Right kidney (tissue), 1 donor: Measurements from ENCODE around the gene MAP3K4.

Experiments used
- DNase-seq: peaks from one replicate; pipeline ENCODE4 v3.0.0-alpha.2; 2016

MAP3K4 gene

GRCh38 chr6:161000632-161001031 is 9.1 kb downstream of the MAP3K4 start:
- DNase-seq, result no peak

- DNase-seq, result no peak
These were observed 9.9 kb downstream of the MAP3K4 start for GRCh38 chr6:161001421-161001820.

- DNase-seq, result no peak
These were observed 11.8 kb downstream of the MAP3K4 start for GRCh38 chr6:161003336-161003735.

- DNase-seq, result no peak
These were observed 16.7 kb downstream of the MAP3K4 start for GRCh38 chr6:161008245-161008644.

GRCh38 chr6:161009991-161010390 is 18.4 kb downstream of the MAP3K4 start:
- no peak for DNase-seq

- DNase-seq, result no peak
These were observed 18.8 kb downstream of the MAP3K4 start for GRCh38 chr6:161010418-161010817.

- no peak for DNase-seq
These were observed 20.2 kb downstream of the MAP3K4 start for GRCh38 chr6:161011492-161012480.

GRCh38 chr6:161013695-161014094 is 22.1 kb downstream of the MAP3K4 start:
- DNase-seq, result no peak

- DNase-seq, result no peak
These were observed 26.4 kb downstream of the MAP3K4 start for GRCh38 chr6:161017766-161018564.

- no peak for DNase-seq
These were observed 27.8 kb downstream of the MAP3K4 start for GRCh38 chr6:161019324-161019839.

GRCh38 chr6:161021543-161021942 is 30.0 kb downstream of the MAP3K4 start:
- DNase-seq, result no peak

GRCh38 chr6:161021998-161022743 is 30.6 kb downstream of the MAP3K4 start:
- DNase-seq, result no peak

- no peak for DNase-seq
These were observed 31.7 kb downstream of the MAP3K4 start for GRCh38 chr6:161023316-161023715.

GRCh38 chr6:161024364-161024920 is 32.9 kb downstream of the MAP3K4 start:
- no peak for DNase-seq

GRCh38 chr6:161027385-161027784 is 35.8 kb downstream of the MAP3K4 start:
- DNase-seq, result no peak

GRCh38 chr6:161029195-161029809 is 37.7 kb downstream of the MAP3K4 start:
- no peak for DNase-seq

GRCh38 chr6:161031721-161032495 is 40.3 kb downstream of the MAP3K4 start:
- no peak for DNase-seq

- no peak for DNase-seq
These were observed 42.1 kb downstream of the MAP3K4 start for GRCh38 chr6:161033667-161034066.

- no peak for DNase-seq
These were observed 43.8 kb downstream of the MAP3K4 start for GRCh38 chr6:161035182-161035980.

- DNase-seq, result no peak
These were observed 44.4 kb downstream of the MAP3K4 start for GRCh38 chr6:161035981-161036263.
